NT2/D1 (cell line): ENCODE results near the gene NSUN6.

ENCODE experiments used
- DNase-seq: peaks from one replicate; pipeline ENCODE4 v3.0.0-alpha.2; 2011; ENCODE audit warnings: low read depth, low spot score
- H3K27me3 ChIP-seq: 2 replicates; pipeline ENCODE4 v1.6.0; 2011; ENCODE audit warnings: mild to moderate bottlenecking; ENCODE audit not compliant: insufficient read length, insufficient read depth
- H3K36me3 ChIP-seq: 2 replicates; pipeline ENCODE4 v1.6.1; 2011; ENCODE audit warnings: mild to moderate bottlenecking, low read length, mixed read lengths; ENCODE audit not compliant: insufficient read depth, insufficient read length
- H3K4me1 ChIP-seq: 2 replicates; pipeline ENCODE4 v1.5.1; 2011; ENCODE audit not compliant: insufficient read depth, insufficient read length
- H3K4me3 ChIP-seq: 2 replicates; pipeline ENCODE4 v1.5.1; 2011; ENCODE audit warnings: low read depth; ENCODE audit not compliant: insufficient read length
- H3K9ac ChIP-seq: 2 replicates; pipeline ENCODE4 v1.6.0; 2011; ENCODE audit warnings: low read depth; ENCODE audit not compliant: insufficient read length
- H3K9me3 ChIP-seq: 2 replicates; pipeline ENCODE4 v1.5.1; 2011; ENCODE audit warnings: mild to moderate bottlenecking, low read length; ENCODE audit not compliant: insufficient read depth
- SUZ12 ChIP-seq: IDR thresholded peaks from 2 replicates; pipeline ENCODE4 v1.6.1; 2011; ENCODE audit not compliant: insufficient read length, insufficient read depth; ENCODE audit errors: extremely low read depth
- YY1 ChIP-seq: IDR thresholded peaks from 2 replicates; pipeline ENCODE4 v1.6.1; 2011; ENCODE audit not compliant: insufficient read length, insufficient read depth
- ZNF274 ChIP-seq: IDR thresholded peaks from 2 replicates; pipeline ENCODE4 v1.6.1; 2011; ENCODE audit warnings: mild to moderate bottlenecking, low read depth, low read length

NSUN6 gene

GRCh38 chr10:18527687-18528086 lies 123.7 kb downstream of the NSUN6 start:
- no peak overlapping the region for H3K4me3 ChIP-seq
- DNase-seq: no peak
- TF ChIP-seq ZNF274: no peak
- TF ChIP-seq YY1: no peak
- TF ChIP-seq SUZ12: no peak
- no peaks in the 10 kb centered on the region for H3K9me3 ChIP-seq
- H3K36me3 ChIP-seq: no peaks in the 10 kb centered on the region
- H3K4me1 ChIP-seq: no peaks in the 10 kb centered on the region
- no peaks in the 10 kb centered on the region for H3K27me3 ChIP-seq
- H3K9ac ChIP-seq: no peak overlapping the region

- Histone ChIP-seq H3K9me3 (no peaks in the 10 kb centered on the region), H3K4me3 (no peak overlapping the region), H3K4me1 (no peaks in the 10 kb centered on the region), H3K27me3 (no peaks in the 10 kb centered on the region), H3K9ac (no peak overlapping the region), H3K36me3 (no peaks in the 10 kb centered on the region)
- DNase-seq: no peak
- TF ChIP-seq YY1 (no peak), SUZ12 (no peak), ZNF274 (no peak)
Observed at GRCh38 chr10:18523858-18524257, 127.5 kb downstream of the NSUN6 start.

GRCh38 chr10:18523025-18523424 lies 128.4 kb downstream of the NSUN6 start:
- Histone ChIP-seq H3K9ac (no peak overlapping the region), H3K4me1 (no peaks in the 10 kb centered on the region), H3K9me3 (no peaks in the 10 kb centered on the region), H3K27me3 (no peaks in the 10 kb centered on the region), H3K4me3 (no peak overlapping the region), H3K36me3 (no peaks in the 10 kb centered on the region)
- no peak for TF ChIP-seq SUZ12
- TF ChIP-seq YY1: no peak
- no peak for TF ChIP-seq ZNF274
- DNase-seq: no peak

GRCh38 chr10:18516851-18517250 lies 134.5 kb downstream of the NSUN6 start:
- Histone ChIP-seq H3K4me1 (no peaks in the 10 kb centered on the region), H3K27me3 (no peaks in the 10 kb centered on the region), H3K9ac (no peak overlapping the region), H3K9me3 (no peaks in the 10 kb centered on the region), H3K36me3 (no peaks in the 10 kb centered on the region), H3K4me3 (no peak overlapping the region)
- TF ChIP-seq YY1 (no peak), SUZ12 (no peak), ZNF274 (no peak)
- no peak for DNase-seq

- Histone ChIP-seq H3K4me1 (no peaks in the 10 kb centered on the region), H3K36me3 (no peaks in the 10 kb centered on the region), H3K4me3 (no peak overlapping the region), H3K27me3 (no peaks in the 10 kb centered on the region), H3K9ac (no peak overlapping the region), H3K9me3 (no peaks in the 10 kb centered on the region)
- DNase-seq: no peak
- no peak for TF ChIP-seq YY1
- no peak for TF ChIP-seq ZNF274
- no peak for TF ChIP-seq SUZ12
Observed at GRCh38 chr10:18514537-18514936, 136.8 kb downstream of the NSUN6 start.

- Histone ChIP-seq H3K4me1 (no peaks in the 10 kb centered on the region), H3K27me3 (no peaks in the 10 kb centered on the region), H3K9me3 (no peaks in the 10 kb centered on the region), H3K36me3 (no peaks in the 10 kb centered on the region), H3K4me3 (no peak overlapping the region), H3K9ac (no peak overlapping the region)
- DNase-seq: no peak
- TF ChIP-seq SUZ12 (no peak), ZNF274 (no peak), YY1 (no peak)
Observed at GRCh38 chr10:18508587-18508986, 142.8 kb downstream of the NSUN6 start.

GRCh38 chr10:18505456-18506118 lies 145.8 kb downstream of the NSUN6 start:
- no peaks in the 10 kb centered on the region for H3K27me3 ChIP-seq
- DNase-seq: no peak
- no peak for TF ChIP-seq ZNF274
- no peak for TF ChIP-seq SUZ12
- TF ChIP-seq YY1: no peak

GRCh38 chr10:18504161-18504560 lies 147.2 kb downstream of the NSUN6 start:
- no peak for DNase-seq
- Histone ChIP-seq H3K4me3 (no peak overlapping the region), H3K9ac (no peak overlapping the region)

More at GRCh38 chr10:18505456-18506118, 145.8 kb downstream of the NSUN6 start:
- Histone ChIP-seq H3K4me3 (no peak overlapping the region), H3K9ac (no peak overlapping the region), H3K9me3 (no peaks in the 10 kb centered on the region), H3K4me1 (no peaks in the 10 kb centered on the region), H3K36me3 (no peaks in the 10 kb centered on the region)

More at GRCh38 chr10:18504161-18504560, 147.2 kb downstream of the NSUN6 start:
- H3K9me3 ChIP-seq: no peaks in the 10 kb centered on the region
- TF ChIP-seq SUZ12: no peak
- no peak for TF ChIP-seq ZNF274
- TF ChIP-seq YY1: no peak
- H3K4me1 ChIP-seq: no peaks in the 10 kb centered on the region
- H3K27me3 ChIP-seq: no peaks in the 10 kb centered on the region
- no peaks in the 10 kb centered on the region for H3K36me3 ChIP-seq
